Measurements from ENCODE around the gene MEX3D. TPM values are rescaled to one million over a fixed set of nuclear protein-coding genes. Genes with fewer than 3 reads are reported as not detected.

Gene MEX3D
- total RNA-seq, 2 experiments from 2014 or later: 6.1 to 6.5 TPM

- peaks cover 4% of the 10 kb centered on the region for H3K4me1 Mint-ChIP-seq
- H3K4me3 Mint-ChIP-seq: peak within 1 kb of the TSS; percentile 68
- H3K9me3 Mint-ChIP-seq: no peaks in the 10 kb centered on the region
These were observed 55.2 kb downstream of the MEX3D start, which contains the start of gene ADAMTSL5 for GRCh38 chr19:1512671-1513498. Gene ADAMTSL5, minus strand, starts transcription at chr19:1513019. Its CDS starts 2,076 bp downstream, at chr19:1510943.

GRCh38 chr19:1511318-1512317 lies 56.5 kb downstream of the MEX3D start:
- no peak for DNase-seq
- peaks cover 28% of the 10 kb centered on the region for H3K27me3 Mint-ChIP-seq
- H3K9me3 Mint-ChIP-seq: no peaks in the 10 kb centered on the region
- H3K36me3 Mint-ChIP-seq: no peaks in the 10 kb centered on the region
- H3K4me3 Mint-ChIP-seq: peak overlapping the region; percentile 68
- no peak overlapping the region for H3K27ac Mint-ChIP-seq
- peaks cover 8% of the 10 kb centered on the region for H3K4me1 Mint-ChIP-seq

More at GRCh38 chr19:1512671-1513498, 55.2 kb downstream of the MEX3D start, which contains the start of gene ADAMTSL5:
- H3K36me3 Mint-ChIP-seq: no peaks in the 10 kb centered on the region
- peaks cover 25% of the 10 kb centered on the region for H3K27me3 Mint-ChIP-seq
- no peak within 1 kb of the TSS for H3K27ac Mint-ChIP-seq
- peak; percentile 82 for DNase-seq

GRCh38 chr19:1510807-1511206 lies 57.3 kb downstream of the MEX3D start:
- Mint-ChIP-seq H3K27me3 (peaks cover 32% of the 10 kb centered on the region), H3K9me3 (no peaks in the 10 kb centered on the region), H3K4me1 (peaks cover 8% of the 10 kb centered on the region), H3K4me3 (no peak overlapping the region), H3K27ac (no peak overlapping the region), H3K36me3 (no peaks in the 10 kb centered on the region)
- no peak for DNase-seq

- Mint-ChIP-seq H3K27me3 (peaks cover 35% of the 10 kb centered on the region), H3K4me1 (peaks cover 8% of the 10 kb centered on the region), H3K27ac (no peak overlapping the region), H3K4me3 (no peak overlapping the region), H3K36me3 (no peaks in the 10 kb centered on the region), H3K9me3 (no peaks in the 10 kb centered on the region)
- DNase-seq: no peak
These were observed 57.7 kb downstream of the MEX3D start for GRCh38 chr19:1510442-1510806.

- Mint-ChIP-seq H3K4me1 (peaks cover 8% of the 10 kb centered on the region), H3K27me3 (peaks cover 41% of the 10 kb centered on the region), H3K4me3 (no peak overlapping the region), H3K27ac (no peak overlapping the region), H3K36me3 (no peaks in the 10 kb centered on the region), H3K9me3 (no peaks in the 10 kb centered on the region)
- no peak for DNase-seq
These were observed 58.3 kb downstream of the MEX3D start for GRCh38 chr19:1509602-1510441.

GRCh38 chr19:1508507-1508856 lies 59.6 kb downstream of the MEX3D start:
- Mint-ChIP-seq H3K4me1 (peaks cover 11% of the 10 kb centered on the region), H3K36me3 (no peaks in the 10 kb centered on the region), H3K27ac (no peak overlapping the region), H3K4me3 (peak overlapping the region; percentile 16), H3K9me3 (no peaks in the 10 kb centered on the region), H3K27me3 (peaks cover 48% of the 10 kb centered on the region)
- no peak for DNase-seq

- DNase-seq: peak; percentile 87
- Mint-ChIP-seq H3K36me3 (no peaks in the 10 kb centered on the region), H3K4me3 (peak overlapping the region; percentile 80), H3K9me3 (no peaks in the 10 kb centered on the region), H3K4me1 (peaks cover 11% of the 10 kb centered on the region), H3K27ac (peak overlapping the region; percentile 78), H3K27me3 (peaks cover 52% of the 10 kb centered on the region)
These were observed 60.2 kb downstream of the MEX3D start for GRCh38 chr19:1507763-1508506.

- H3K4me3 Mint-ChIP-seq: no peak overlapping the region
- DNase-seq: no peak
- peaks cover 10% of the 10 kb centered on the region for H3K4me1 Mint-ChIP-seq
- no peaks in the 10 kb centered on the region for H3K9me3 Mint-ChIP-seq
- no peaks in the 10 kb centered on the region for H3K36me3 Mint-ChIP-seq
- H3K27me3 Mint-ChIP-seq: peaks cover 53% of the 10 kb centered on the region
- no peak overlapping the region for H3K27ac Mint-ChIP-seq
These were observed 60.9 kb downstream of the MEX3D start for GRCh38 chr19:1507192-1507660.

GRCh38 chr19:1505991-1506881 lies 61.9 kb downstream of the MEX3D start:
- no peak overlapping the region for H3K27ac Mint-ChIP-seq
- peaks cover 50% of the 10 kb centered on the region for H3K27me3 Mint-ChIP-seq
- DNase-seq: no peak
- no peak overlapping the region for H3K4me3 Mint-ChIP-seq
- H3K9me3 Mint-ChIP-seq: no peaks in the 10 kb centered on the region
- H3K4me1 Mint-ChIP-seq: peaks cover 10% of the 10 kb centered on the region
- no peaks in the 10 kb centered on the region for H3K36me3 Mint-ChIP-seq

GRCh38 chr19:1505012-1505411 lies 63.1 kb downstream of the MEX3D start:
- peaks cover 41% of the 10 kb centered on the region for H3K27me3 Mint-ChIP-seq
- H3K36me3 Mint-ChIP-seq: no peaks in the 10 kb centered on the region
- no peaks in the 10 kb centered on the region for H3K9me3 Mint-ChIP-seq
- H3K27ac Mint-ChIP-seq: no peak overlapping the region
- peaks cover 10% of the 10 kb centered on the region for H3K4me1 Mint-ChIP-seq
- DNase-seq: no peak
- H3K4me3 Mint-ChIP-seq: no peak overlapping the region

Measured in activated naive CD8-positive, alpha-beta T cell treated with anti-CD3 and anti-CD28 coated beads for 36 hours (primary cell).